ENCODE results near the gene MAMSTR.

MAMSTR gene

GRCh38 chr19:48713864-48714755 lies 5.4 kb downstream of the MAMSTR start (continued):
- no peak for TF ChIP-seq ZNF10 (tag by site-specific recombination; IDR thresholded peaks at IDR 0.05)
- TF ChIP-seq AEBP2 (tag by site-specific recombination; IDR thresholded peaks at IDR 0.05; ENCODE audit: borderline replicate concordance) = no peak
- no peak for TF ChIP-seq ZNF341 (tag by site-specific recombination; IDR thresholded peaks at IDR 0.05; ENCODE audit: low read depth)
- peak; percentile 87 for TF ChIP-seq IKZF3 (tag by site-specific recombination; IDR thresholded peaks at IDR 0.05)
- TF ChIP-seq ZNF18 (tag by site-specific recombination; IDR thresholded peaks at IDR 0.05) = no peak
- no peak for TF ChIP-seq ZNF239 (tag by site-specific recombination; IDR thresholded peaks at IDR 0.05)
- no peak for TF ChIP-seq ZNF354C (tag by site-specific recombination; IDR thresholded peaks at IDR 0.05; ENCODE audit: borderline replicate concordance, low read depth)
- peak; percentile 46; the same call in 1 of the 2 replicates for TF ChIP-seq SP7 (tag by site-specific recombination; IDR thresholded peaks at IDR 0.05)
- TF ChIP-seq ZNF335 (tag by site-specific recombination; conservative IDR thresholded peaks at IDR 0.05) = peak; percentile 55
- TF ChIP-seq ZNF302 (tag by site-specific recombination; IDR thresholded peaks at IDR 0.05; ENCODE audit: low read depth) = no peak
- no peak for TF ChIP-seq ZNF211 (tag by site-specific recombination; IDR thresholded peaks at IDR 0.05; ENCODE audit: low read depth)

- H3K27ac ChIP-seq (ENCODE audit: extremely low read depth, low read depth, low read length) = peak overlapping the region; percentile 38; the same call in 1 of the 2 replicates
- H3K4me1 ChIP-seq (ENCODE audit: control insufficient read depth, insufficient read depth, low read length) = peaks cover 13% of the 10 kb centered on the region
- H3K9me3 ChIP-seq (ENCODE audit: control insufficient read depth, insufficient read depth, low read depth, low read length) = no peaks in the 10 kb centered on the region
- ChIA-PET CTCF (interaction anchor here (0.7 to 3.8 kb wide), 10 partner anchors 11 to 129 kb away, joined by 3 to 35 read pairs (median 4); partner anchors contain the start of gene CA11), POLR2A (interaction anchor here (0.6 to 2.4 kb wide), 8 partner anchors 8 to 135 kb away, joined by 3 to 15 read pairs (median 5); partner anchors contain the start of genes CA11, RPL18 and SPHK2)
- peak overlapping the region; percentile 67 for H3K4me3 ChIP-seq (ENCODE audit: low read depth, low read length)
- no peaks in the 10 kb centered on the region; a peak in 1 of 3 replicates for H3K36me3 ChIP-seq (ENCODE audit: control insufficient read depth in 2 of 2, insufficient read depth in 1 of 2, low read length in 2 of 2)
- TF ChIP-seq ZNF621 (tag by site-specific recombination; IDR thresholded peaks at IDR 0.05) (no peak), GLIS1 (tag by site-specific recombination; IDR thresholded peaks at IDR 0.05) (peak; percentile 63), ZBTB17 (tag by site-specific recombination; IDR thresholded peaks at IDR 0.05) (peak; percentile 90; the same call in 1 of the 2 replicates), BCL11B (tag by site-specific recombination; IDR thresholded peaks at IDR 0.05; ENCODE audit: low read depth) (0 out of 2 replicates have a peak, but pooled peaks have one; percentile 49), ZFP41 (tag by site-specific recombination; IDR thresholded peaks at IDR 0.05; ENCODE audit: borderline replicate concordance) (no peak), GLIS2 (tag by site-specific recombination; IDR thresholded peaks at IDR 0.05) (peak; percentile 65), ZNF501 (tag by site-specific recombination; IDR thresholded peaks at IDR 0.05) (0 out of 2 replicates have a peak, but pooled peaks have one; percentile 41), IKZF3 (tag by site-specific recombination; IDR thresholded peaks at IDR 0.05) (peak; percentile 11; the same call in 1 of the 2 replicates), ZNF692 (tag by site-specific recombination; IDR thresholded peaks at IDR 0.05) (0 out of 2 replicates have a peak, but pooled peaks have one; percentile 16), ZNF518A (tag by site-specific recombination; conservative IDR thresholded peaks at IDR 0.05; ENCODE audit: low read depth) (no peak), ZNF792 (tag by site-specific recombination; IDR thresholded peaks at IDR 0.05) (no peak), ZNF677 (tag by site-specific recombination; IDR thresholded peaks at IDR 0.05) (no peak)
Measured at GRCh38 chr19:48713041-48713863, 6.3 kb downstream of the MAMSTR start.
